Endothelial cell of umbilical vein (primary cell): ENCODE results near the gene GPATCH2. TPM values are rescaled to one million over a fixed set of nuclear protein-coding genes. Genes with fewer than 3 reads are reported as not detected.

Experiments used
- BruUV-seq: library from RNA; stranded (reverse); fragments of 400-500 nt; replicated peaks from 2 replicates; lab custom pipeline; 2021; lab: Mats Ljungman, UMichigan
- CTCF ChIA-PET: fragments of 300-600, 350-600 bp; sonication (Branson Sonifier 250); formaldehyde crosslinking; loops from one replicate; lab custom pipeline; 2021; ENCODE audit warnings: antibody characterized with exemption, inconsistent platforms; lab: Charles Lee
- POLR2A ChIA-PET: fragments of 300-600, 350-600 bp; sonication (Branson Sonifier 250); formaldehyde crosslinking; loops from one replicate; lab custom pipeline; 2021; ENCODE audit warnings: antibody characterized with exemption, inconsistent platforms; lab: Charles Lee
- DNase-seq: peaks from one replicate; pipeline ENCODE4 v3.0.0-alpha.2; 2011; ENCODE audit warnings: low read depth, low spot score
- FAIRE-seq: peaks from 2 replicates; lab custom pipeline; 2011; peaks lifted over from hg19 to GRCh38; lab: Jason Lieb, UNC
- H2AFZ ChIP-seq: 2 replicates; pipeline ENCODE4 v1.6.0; 2012; ENCODE audit warnings: low read depth, low read length, control low read depth, inconsistent platforms
- H3K27ac ChIP-seq: 2 replicates; pipeline ENCODE4 v1.5.1; 2011; ENCODE audit warnings: low read depth, mild to moderate bottlenecking, control low read depth, low read length, moderate library complexity; ENCODE audit not compliant: insufficient read depth
- H3K27me3 ChIP-seq, 2 experiments: 2 replicates each; pipeline versions ENCODE4 v1.6.0 to v1.6.1; 2011; ENCODE audit warnings: low read length in 2 of 2, mixed read lengths in 1 of 2; ENCODE audit not compliant: control insufficient read depth in 2 of 2, insufficient read depth in 2 of 2
- H3K36me3 ChIP-seq, 2 experiments: 2 replicates in 1 of 2; 3 replicates in 1 of 2; pipeline ENCODE4 v1.5.1; 2011; ENCODE audit warnings: low read length in 2 of 2, mild to moderate bottlenecking in 1 of 2, moderate library complexity in 1 of 2; ENCODE audit not compliant: control insufficient read depth in 2 of 2, insufficient read depth in 2 of 2; ENCODE audit errors: extremely low read depth in 1 of 2
- H3K4me1 ChIP-seq: 3 replicates; pipeline ENCODE4 v1.5.1; 2011; ENCODE audit warnings: mild to moderate bottlenecking, low read length; ENCODE audit not compliant: control insufficient read depth, insufficient read depth; ENCODE audit errors: extremely low read depth
- H3K4me2 ChIP-seq: 2 replicates; pipeline ENCODE4 v1.6.1; 2011; ENCODE audit warnings: low read length, control low read depth, mixed read lengths; ENCODE audit not compliant: insufficient read depth
- H3K4me3 ChIP-seq, 3 experiments: fragments of 200-600 bp in 1 of 3; sonication (generic), shearing (Covaris generic) in 1 of 3; replicated peaks in 1 of 3; 2 replicates each; pipeline ENCODE4 v1.5.1; 2011 to 2016; ENCODE audit warnings: control low read depth in 3 of 3, low read length in 3 of 3, mild to moderate bottlenecking in 2 of 3, inconsistent platforms in 1 of 3, low read depth in 1 of 3, moderate library complexity in 1 of 3; ENCODE audit not compliant: insufficient read depth in 1 of 3
- H3K79me2 ChIP-seq: 2 replicates; pipeline ENCODE4 v1.6.0; 2012; ENCODE audit warnings: low read length, inconsistent platforms; ENCODE audit not compliant: control insufficient read depth, insufficient read depth
- H3K9ac ChIP-seq: replicated peaks from 2 replicates; pipeline ENCODE3; 2011; ENCODE audit warnings: low read length, control low read depth; ENCODE audit not compliant: insufficient read depth; ENCODE audit errors: extremely low read depth
- H3K9me1 ChIP-seq: replicated peaks from 3 replicates; pipeline ENCODE4 v1.6.0; 2011; ENCODE audit warnings: mild to moderate bottlenecking, low read length; ENCODE audit not compliant: control insufficient read depth, insufficient read depth; ENCODE audit errors: extremely low read depth
- H3K9me3 ChIP-seq: replicated peaks from 2 replicates; pipeline ENCODE4 v1.5.1; 2012; ENCODE audit warnings: low read length, inconsistent platforms; ENCODE audit not compliant: control insufficient read depth, insufficient read depth
- H4K20me1 ChIP-seq: replicated peaks from 2 replicates; pipeline ENCODE3; 2011; ENCODE audit warnings: mild to moderate bottlenecking, low read length; ENCODE audit not compliant: control insufficient read depth, insufficient read depth; ENCODE audit errors: extremely low read depth
- CTCF ChIP-seq, 2 donors: IDR thresholded peaks; 1 replicate in 1 of 2; 2 replicates in 1 of 2; pipeline ENCODE4 v1.5.1; 2011; ENCODE audit warnings: low read length in 2 of 2, mild to moderate bottlenecking in 2 of 2, moderate library complexity in 2 of 2, control low read depth in 1 of 2, inconsistent platforms in 1 of 2, low read depth in 1 of 2; ENCODE audit not compliant: insufficient read depth in 1 of 2; ENCODE audit errors: extremely low read depth in 1 of 2
- EZH2 ChIP-seq: IDR thresholded peaks from 2 replicates; pipeline ENCODE4 v1.6.1; 2012; ENCODE audit warnings: borderline replicate concordance, low read depth, mild to moderate bottlenecking, moderate library complexity, low read length, inconsistent platforms; ENCODE audit not compliant: severe bottlenecking
- FOS ChIP-seq: IDR thresholded peaks from 2 replicates; pipeline ENCODE4 v1.6.1; 2011; ENCODE audit warnings: mild to moderate bottlenecking, low read length, moderate library complexity, borderline replicate concordance; ENCODE audit not compliant: insufficient read depth
- GATA2 ChIP-seq: IDR thresholded peaks from 2 replicates; pipeline ENCODE4 v1.7.0; 2011; ENCODE audit warnings: low read depth, mild to moderate bottlenecking, moderate library complexity, mixed read lengths, low read length; ENCODE audit not compliant: insufficient read length, insufficient read depth
- JUN ChIP-seq: IDR thresholded peaks from 2 replicates; pipeline ENCODE4 v1.6.1; 2011; ENCODE audit warnings: borderline replicate concordance, low read depth; ENCODE audit not compliant: insufficient read length, insufficient read depth
- MAX ChIP-seq: IDR thresholded peaks from 2 replicates; pipeline ENCODE4 v1.6.1; 2011; ENCODE audit not compliant: insufficient read depth, insufficient read length
- MYC ChIP-seq: IDR thresholded peaks from one replicate; pipeline ENCODE4 v1.6.1; 2011; ENCODE audit warnings: mild to moderate bottlenecking, low read depth, low read length
- POLR2A ChIP-seq: IDR thresholded peaks from 2 replicates; pipeline ENCODE4 v1.6.1; 2012; ENCODE audit warnings: low read depth, mild to moderate bottlenecking, control low read depth, low read length
- POLR2AphosphoS5 ChIP-seq: IDR thresholded peaks from 2 replicates; pipeline ENCODE4 v1.6.1; 2012; ENCODE audit warnings: low read depth, mild to moderate bottlenecking, control low read depth, low read length, moderate library complexity; ENCODE audit not compliant: insufficient read depth
- dilution Hi-C: fragments of 300-500 bp; cut with MboI; formaldehyde crosslinking; loops from one replicate; pipeline ENCODE4 v1.15.0; 2019; ENCODE audit warnings: low sequenced_read_pairs; ENCODE audit not compliant: extremely low pct_ligation_motif_present
- intact Hi-C: fragments of 100-400 bp; cut with micrococcal nuclease; formaldehyde crosslinking; loops from one replicate; pipeline ENCODE4 v1.10.0; 2022
- polyA plus RNA-seq, 4 experiments: library from polyadenylated mRNA; depleted of rRNA in 3 of 4; stranded (reverse) in 3 of 4; unstranded in 1 of 4; fragments of >200 nt; gene quantifications; 2 replicates each; pipeline versions ENCODE4 v1.2.1 to v1.2.3, GENCODE V29; 2011 to 2012; ENCODE audit warnings: missing spikeins in 1 of 4
- total RNA-seq: library from RNA; stranded (reverse); gene quantifications from 2 replicates; pipeline ENCODE4 v1.2.3, GENCODE V29; 2021

GPATCH2 gene
- total and polyA plus RNA-seq, 2 donors (not counting 3 experiments of a cell fraction or from before 2014, with no cell fraction given), result 3.3 to 15.6 TPM

- Histone ChIP-seq H3K4me1 (no peaks in the 10 kb centered on the region), H3K27me3 (no peaks in the 10 kb centered on the region), H3K4me3 (no peak overlapping the region), H4K20me1 (no peaks in the 10 kb centered on the region), H2AFZ (no peak overlapping the region), H3K79me2 (no peaks in the 10 kb centered on the region), H3K36me3 (no peaks in the 10 kb centered on the region), H3K9me3 (no peaks in the 10 kb centered on the region), H3K4me2 (no peak overlapping the region), H3K9ac (no peak overlapping the region), H3K27ac (no peak overlapping the region), H3K9me1 (no peaks in the 10 kb centered on the region)
- CTCF ChIA-PET, result no interaction called here
- BruUV-seq, result no TSS peak
- FAIRE-seq (no peak), DNase-seq (no peak)
- intact Hi-C loops (no loop called here), dilution Hi-C loops (no loop called here)
- no peak for TF ChIP-seq JUN
- TF ChIP-seq POLR2AphosphoS5, result no peak
- TF ChIP-seq MYC, result no peak
- no peak for TF ChIP-seq EZH2
- TF ChIP-seq MAX, result no peak
- no peak for TF ChIP-seq POLR2A
- TF ChIP-seq CTCF (IDR thresholded peaks at IDR 0.05; ENCODE audit: extremely low read depth in 1 of 2, insufficient read depth in 1 of 2, low read depth in 1 of 2, low read length in 2 of 2), result no peak
- TF ChIP-seq GATA2, result no peak
- no peak for TF ChIP-seq FOS
- POLR2A ChIA-PET, result no interaction called here
Observed at GRCh38 chr1:217456261-217456660, 174.6 kb downstream of the GPATCH2 start.
